Gastroesophageal sphincter (tissue), 4 donors: ENCODE measurements around the gene RNF41. TPM values are rescaled to one million over a fixed set of nuclear protein-coding genes. Genes with fewer than 3 reads are reported as not detected.

Experiments
- ATAC-seq: fragments of 150-250 bp; one replicate; pipeline ENCODE4 v1.9.1; 2016; ENCODE audit warnings: mild to moderate bottlenecking, moderate library complexity
- H3K27ac ChIP-seq, 4 donors: fragments of 200-600 bp; sonication (generic) in 3 of 4; 1 replicate in 3 of 4; 2 replicates in 1 of 4; pipeline ENCODE4 v1.5.1; 2016 to 2019
- H3K27me3 ChIP-seq: fragments of 200-600 bp; sonication (generic); one replicate; pipeline ENCODE4 v1.5.1; 2019
- H3K36me3 ChIP-seq, 2 donors: fragments of 200-600 bp; sonication (generic); one replicate each; pipeline ENCODE4 v1.5.1; 2019; ENCODE audit warnings: control low read depth in 1 of 2
- H3K4me1 ChIP-seq, 3 donors: fragments of 200-600 bp; sonication (generic); 1 replicate in 2 of 3; 2 replicates in 1 of 3; pipeline ENCODE4 v1.5.1; 2016 to 2019; ENCODE audit warnings: control low read depth in 2 of 3
- H3K4me3 ChIP-seq, 2 donors: fragments of 200-600 bp; sonication (generic); one replicate each; pipeline ENCODE4 v1.5.1; 2019; ENCODE audit warnings: mild to moderate bottlenecking in 1 of 2, moderate library complexity in 1 of 2
- H3K9me3 ChIP-seq, 3 donors: fragments of 200-600 bp; sonication (generic); one replicate each; pipeline ENCODE4 v1.5.1; 2017 to 2019; ENCODE audit warnings: control low read depth in 2 of 3
- EP300 ChIP-seq: sonication (generic); formaldehyde crosslinking; IDR thresholded peaks from one replicate; pipeline ENCODE4 v1.6.1; 2017; ENCODE audit warnings: antibody characterized with exemption, mild to moderate bottlenecking
- POLR2A ChIP-seq, 2 donors: fragments of 450-650 bp; IDR thresholded peaks; one replicate each; pipeline ENCODE4 v1.6.1; 2017; ENCODE audit warnings: antibody characterized with exemption in 2 of 2, mild to moderate bottlenecking in 2 of 2, moderate library complexity in 1 of 2
- POLR2AphosphoS5 ChIP-seq: sonication (generic); formaldehyde crosslinking; IDR thresholded peaks from one replicate; pipeline ENCODE4 v1.6.1; 2017; ENCODE audit warnings: antibody characterized with exemption
- WGBS, 2 donors: methylation state at CpG; one replicate each; pipeline ENCODE4 v1.1.5; 2018; ENCODE audit warnings: low coverage in 1 of 2; 5-methylcytosine and 5-hydroxymethylcytosine counted together
- total RNA-seq, 4 donors: library from RNA; depleted of rRNA; stranded (reverse); fragments of >200 nt; gene quantifications; one replicate each; pipeline ENCODE4 v1.1.0, GENCODE V29; 2016
- TF ChIP-seq, protein P1 (sequence below), 4 experiments: fragments of 200-600 bp in 2 of 4; fragments of 450-650 bp in 2 of 4; sonication (generic) in 1 of 4; IDR thresholded peaks; one replicate each; pipeline ENCODE4 v1.5.1; 2017 to 2019; ENCODE audit warnings: antibody characterized with exemption in 4 of 4, mild to moderate bottlenecking in 2 of 4, moderate library complexity in 2 of 4

RNF41 gene
- total RNA-seq, 4 donors from 2014 or later = 63.7 to 119 (median 102) TPM

- WGBS, 2 donors = no CpG with 5 or more reads among the region's 14 CpGs
- Histone ChIP-seq H3K27ac (no peak overlapping the region), H3K4me3 (no peak overlapping the region), H3K27me3 (no peaks in the 10 kb centered on the region), H3K36me3 (peaks cover 4 to 100% of the 10 kb centered on the region in 2 donors), H3K9me3 (no peaks in the 10 kb centered on the region), H3K4me1 (no peaks in the 10 kb centered on the region)
- TF ChIP-seq, protein P1, sequence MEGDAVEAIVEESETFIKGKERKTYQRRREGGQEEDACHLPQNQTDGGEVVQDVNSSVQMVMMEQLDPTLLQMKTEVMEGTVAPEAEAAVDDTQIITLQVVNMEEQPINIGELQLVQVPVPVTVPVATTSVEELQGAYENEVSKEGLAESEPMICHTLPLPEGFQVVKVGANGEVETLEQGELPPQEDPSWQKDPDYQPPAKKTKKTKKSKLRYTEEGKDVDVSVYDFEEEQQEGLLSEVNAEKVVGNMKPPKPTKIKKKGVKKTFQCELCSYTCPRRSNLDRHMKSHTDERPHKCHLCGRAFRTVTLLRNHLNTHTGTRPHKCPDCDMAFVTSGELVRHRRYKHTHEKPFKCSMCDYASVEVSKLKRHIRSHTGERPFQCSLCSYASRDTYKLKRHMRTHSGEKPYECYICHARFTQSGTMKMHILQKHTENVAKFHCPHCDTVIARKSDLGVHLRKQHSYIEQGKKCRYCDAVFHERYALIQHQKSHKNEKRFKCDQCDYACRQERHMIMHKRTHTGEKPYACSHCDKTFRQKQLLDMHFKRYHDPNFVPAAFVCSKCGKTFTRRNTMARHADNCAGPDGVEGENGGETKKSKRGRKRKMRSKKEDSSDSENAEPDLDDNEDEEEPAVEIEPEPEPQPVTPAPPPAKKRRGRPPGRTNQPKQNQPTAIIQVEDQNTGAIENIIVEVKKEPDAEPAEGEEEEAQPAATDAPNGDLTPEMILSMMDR (IDR thresholded peaks at IDR 0.05) = no peak
- no peak for TF ChIP-seq POLR2A (IDR thresholded peaks at IDR 0.05)
- TF ChIP-seq EP300 = no peak
- ATAC-seq = no peak
Measured at GRCh38 chr12:56244494-56244893, 22.8 kb upstream of the RNF41 start.

DNA sequence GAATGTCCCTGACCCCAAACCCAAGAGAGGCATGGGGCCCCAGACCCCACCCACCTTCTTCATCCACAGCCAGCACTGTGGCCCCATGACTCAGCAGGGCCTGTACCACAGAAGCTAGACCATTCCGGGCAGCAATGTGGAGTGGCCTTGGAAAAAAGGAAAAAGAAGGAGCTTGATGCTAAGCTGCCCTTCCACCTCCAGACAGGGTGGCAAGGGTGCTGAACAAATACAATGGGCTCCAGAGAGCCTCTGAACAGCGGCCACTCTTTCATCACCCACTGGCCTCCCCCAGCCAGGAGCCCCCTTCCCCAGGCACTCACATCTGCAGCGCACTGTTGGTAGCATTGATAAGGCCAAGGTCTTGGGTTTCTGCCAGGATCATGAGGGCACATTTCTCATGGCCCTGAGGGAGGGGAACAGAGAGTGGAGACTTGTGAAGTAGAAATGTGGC, 22.0 kb upstream of the RNF41 start:
- ATAC-seq = peak; percentile 17
- no peak overlapping the region for H3K27ac ChIP-seq
- H3K36me3 ChIP-seq = peaks cover 4 to 100% of the 10 kb centered on the region in 2 donors
- WGBS, 2 donors = no CpG with 5 or more reads among the region's 3 CpGs
- H3K27me3 ChIP-seq = no peaks in the 10 kb centered on the region
- no peak for TF ChIP-seq POLR2A (IDR thresholded peaks at IDR 0.05)
- TF ChIP-seq, protein P1 (IDR thresholded peaks at IDR 0.05) = no peak
- no peak for TF ChIP-seq EP300
- TF ChIP-seq POLR2AphosphoS5 = no peak
- H3K4me3 ChIP-seq = no peak overlapping the region
- no peaks in the 10 kb centered on the region for H3K4me1 ChIP-seq
- H3K9me3 ChIP-seq = no peaks in the 10 kb centered on the region

DNA sequence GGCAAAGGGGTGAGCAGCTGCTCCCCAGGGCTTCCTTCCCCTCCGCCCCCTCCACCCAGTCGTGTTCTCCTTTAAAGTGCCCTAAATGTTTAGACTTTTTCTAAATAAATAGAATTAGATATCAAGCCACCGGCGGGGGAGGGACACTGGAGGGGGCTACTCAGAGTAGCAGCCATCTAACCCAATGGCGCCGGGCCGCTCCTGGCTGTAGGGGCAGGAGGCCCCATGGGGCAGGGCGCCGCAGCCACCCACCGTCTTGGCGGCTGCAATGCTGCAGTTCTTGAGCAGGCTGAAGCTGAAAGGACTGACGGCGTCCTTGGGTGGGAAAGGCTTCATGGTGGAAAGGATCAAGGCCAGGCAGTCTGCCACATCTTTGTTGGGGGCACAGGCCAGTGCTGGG, 21.3 kb upstream of the RNF41 start:
- Histone ChIP-seq H3K27me3 (no peaks in the 10 kb centered on the region), H3K4me3 (no peak overlapping the region), H3K9me3 (no peaks in the 10 kb centered on the region), H3K27ac (no peak overlapping the region), H3K4me1 (no peaks in the 10 kb centered on the region), H3K36me3 (peaks cover 3 to 99% of the 10 kb centered on the region in 2 donors)
- 65% methylated on average over 2 of the region's 13 CpGs; no CpG with 5 or more reads in 1 of the 2 donors for WGBS, 2 donors
- TF ChIP-seq POLR2AphosphoS5 (no peak), POLR2A (IDR thresholded peaks at IDR 0.05) (no peak), EP300 (no peak)
- TF ChIP-seq, protein P1 (IDR thresholded peaks at IDR 0.05) = no peak
- no peak for ATAC-seq

GRCh38 chr12:56241424-56242303, 19.9 kb upstream of the RNF41 start:
- Histone ChIP-seq H3K9me3 (no peaks in the 10 kb centered on the region), H3K4me3 (no peak overlapping the region), H3K27ac (no peak overlapping the region), H3K27me3 (no peaks in the 10 kb centered on the region), H3K36me3 (peaks cover 0 to 95% of the 10 kb centered on the region in 2 donors), H3K4me1 (no peaks in the 10 kb centered on the region)
- TF ChIP-seq EP300 (no peak), POLR2AphosphoS5 (no peak), POLR2A (IDR thresholded peaks at IDR 0.05) (no peak)
- TF ChIP-seq, protein P1 (IDR thresholded peaks at IDR 0.05) = no peak
- WGBS, 2 donors = 71 to 80% methylated on average over 2 to 4 of the region's 9 CpGs
- no peak for ATAC-seq

DNA sequence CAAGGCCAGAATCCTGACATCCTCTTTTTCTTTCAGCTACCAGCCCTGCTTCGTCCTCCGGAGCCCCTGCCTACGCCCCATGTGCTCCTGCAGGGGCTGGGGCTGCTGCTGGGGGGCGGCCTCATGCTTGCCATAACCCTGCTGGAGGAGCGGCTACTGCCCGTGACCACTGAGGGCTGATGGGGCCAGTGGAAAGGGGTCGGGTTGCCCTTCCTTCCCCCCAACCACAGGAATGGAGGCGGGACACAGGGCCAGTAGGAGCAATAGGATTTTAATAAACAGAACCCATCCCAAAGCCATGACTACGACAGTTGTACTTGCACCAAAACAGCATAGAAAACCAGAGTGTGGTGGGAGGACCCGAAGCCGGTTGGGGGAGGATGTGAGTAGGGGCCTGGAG, 15.8 kb upstream of the RNF41 start:
- no peak for ATAC-seq
- no peaks in the 10 kb centered on the region for H3K9me3 ChIP-seq
- no peak for TF ChIP-seq POLR2A (IDR thresholded peaks at IDR 0.05)
- no peak for TF ChIP-seq EP300
- TF ChIP-seq, protein P1 (IDR thresholded peaks at IDR 0.05) = no peak
- no peak for TF ChIP-seq POLR2AphosphoS5
- peaks cover 0 to 63% of the 10 kb centered on the region in 2 donors for H3K36me3 ChIP-seq
- H3K4me1 ChIP-seq = no peaks in the 10 kb centered on the region
- H3K27ac ChIP-seq = no peak overlapping the region
- no peaks in the 10 kb centered on the region for H3K27me3 ChIP-seq
- no peak overlapping the region for H3K4me3 ChIP-seq
- WGBS, 2 donors = 72% methylated on average over 3 of the region's 11 CpGs; no CpG with 5 or more reads in 1 of the 2 donors
